IPS-NIHi7 (cell line): ENCODE measurements around the gene TMEM217.

Source experiments
- DNase-seq: peaks from one replicate; pipeline ENCODE4 v3.0.0; 2012; ENCODE audit warnings: mixed read lengths; ENCODE audit errors: extremely low spot score

TMEM217 gene

GRCh38 chr6:37244430-37245310, 13.3 kb downstream of the TMEM217 start:
- no peak for DNase-seq

- no peak for DNase-seq
Observed at GRCh38 chr6:37243816-37244370, 14.1 kb downstream of the TMEM217 start.

GRCh38 chr6:37243131-37243815, 14.7 kb downstream of the TMEM217 start:
- DNase-seq: no peak

GRCh38 chr6:37242429-37243052, 15.4 kb downstream of the TMEM217 start:
- DNase-seq: peak; percentile 32

GRCh38 chr6:37241775-37242428, 16.0 kb downstream of the TMEM217 start:
- no peak for DNase-seq

GRCh38 chr6:37241131-37241530, 16.8 kb downstream of the TMEM217 start:
- DNase-seq: no peak

GRCh38 chr6:37239950-37240713, 17.8 kb downstream of the TMEM217 start:
- DNase-seq: no peak

GRCh38 chr6:37239526-37239925, 18.4 kb downstream of the TMEM217 start:
- no peak for DNase-seq

GRCh38 chr6:37238381-37238780, 19.6 kb downstream of the TMEM217 start:
- no peak for DNase-seq

- no peak for DNase-seq
Observed at GRCh38 chr6:37237789-37238188, 20.2 kb downstream of the TMEM217 start.

- DNase-seq: no peak
Observed at GRCh38 chr6:37236921-37237320, 21.0 kb downstream of the TMEM217 start.

GRCh38 chr6:37233541-37233940, 24.4 kb downstream of the TMEM217 start:
- DNase-seq: no peak

- no peak for DNase-seq
Observed at GRCh38 chr6:37232430-37233017, 25.4 kb downstream of the TMEM217 start.

GRCh38 chr6:37230104-37230503, 27.8 kb downstream of the TMEM217 start:
- DNase-seq: no peak

- no peak for DNase-seq
Observed at GRCh38 chr6:37225350-37226169, 32.4 kb downstream of the TMEM217 start.

- DNase-seq: no peak
Observed at GRCh38 chr6:37222992-37223391, 35.0 kb downstream of the TMEM217 start.

GRCh38 chr6:37222125-37222967, 35.6 kb downstream of the TMEM217 start:
- DNase-seq: peak; percentile 97

GRCh38 chr6:37221585-37222124, 36.3 kb downstream of the TMEM217 start:
- peak; percentile 15 for DNase-seq
